Body of pancreas (tissue), 4 donors: ENCODE results near the gene PLCB1. TPM values are rescaled to one million over a fixed set of nuclear protein-coding genes. Genes with fewer than 3 reads are reported as not detected.
"Not testable (repeated sequence)": the region's sequence is repeated elsewhere in the genome, so short reads cannot be mapped to it uniquely, and the experiment has no call there.

Experiments used
- ATAC-seq: fragments of 150-250 bp; one replicate; pipeline ENCODE4 v1.9.1; 2016
- DNase-seq, 4 donors: peaks; one replicate each; pipeline ENCODE4 v3.0.0-alpha.2; 2019
- H3K27ac ChIP-seq, 4 donors: fragments of 200-600 bp; sonication (generic); 1 replicate in 3 of 4; 2 replicates in 1 of 4; pipeline versions ENCODE4 v1.5.1 to v1.6.1; 2016 to 2019; ENCODE audit warnings: mild to moderate bottlenecking in 1 of 4, mixed read lengths in 1 of 4, moderate library complexity in 1 of 4
- H3K27me3 ChIP-seq, 2 donors: fragments of 200-600 bp; sonication (generic); one replicate each; pipeline ENCODE4 v1.6.0; 2016; ENCODE audit warnings: mild to moderate bottlenecking in 1 of 2
- H3K36me3 ChIP-seq, 2 donors: fragments of 200-600 bp; sonication (generic); replicated peaks in 1 of 2; 2 replicates each; pipeline ENCODE4 v1.5.1; 2016; ENCODE audit warnings: low read depth in 2 of 2; ENCODE audit not compliant: insufficient read depth in 1 of 2
- H3K4me1 ChIP-seq: fragments of 200-600 bp; sonication (generic); one replicate; pipeline ENCODE4 v1.6.0; 2016
- H3K4me3 ChIP-seq, 2 donors: fragments of 200-600 bp; sonication (generic); 1 replicate in 1 of 2; 2 replicates in 1 of 2; pipeline ENCODE4 v1.5.1; 2016 to 2019
- H3K9me3 ChIP-seq, 3 donors: fragments of 200-600 bp; sonication (generic); 1 replicate in 2 of 3; 2 replicates in 1 of 3; pipeline ENCODE4 v1.5.1; 2016
- POLR2A ChIP-seq, 3 donors: fragments of 450-650 bp; IDR thresholded peaks; one replicate each; pipeline ENCODE4 v1.6.1; 2016; ENCODE audit warnings: antibody characterized with exemption in 3 of 3, mild to moderate bottlenecking in 2 of 3
- WGBS, 2 donors: methylation state at CpG; one replicate each; pipeline ENCODE4 v1.1.5; 2017; 5-methylcytosine and 5-hydroxymethylcytosine counted together
- intact Hi-C: fragments of 100-400 bp; cut with DNase I; formaldehyde crosslinking; loops from one replicate; pipeline ENCODE4 v1.15.1; 2023
- total RNA-seq, 2 donors: library from RNA; depleted of rRNA; stranded (reverse); fragments of >200 nt; gene quantifications; one replicate each; pipeline ENCODE4 v1.1.0, GENCODE V29; 2016
- TF ChIP-seq, protein P1 (sequence below), 7 experiments: fragments of 450-650 bp in 4 of 7; fragments of 200-600 bp in 3 of 7; sonication (generic) in 3 of 7; IDR thresholded peaks; one replicate each; pipeline ENCODE4 v1.5.1; 2016 to 2019; ENCODE audit warnings: antibody characterized with exemption in 7 of 7

The PLCB1 gene
- total RNA-seq, 2 donors from 2014 or later, result 32.9 to 46.1 TPM

DNA sequence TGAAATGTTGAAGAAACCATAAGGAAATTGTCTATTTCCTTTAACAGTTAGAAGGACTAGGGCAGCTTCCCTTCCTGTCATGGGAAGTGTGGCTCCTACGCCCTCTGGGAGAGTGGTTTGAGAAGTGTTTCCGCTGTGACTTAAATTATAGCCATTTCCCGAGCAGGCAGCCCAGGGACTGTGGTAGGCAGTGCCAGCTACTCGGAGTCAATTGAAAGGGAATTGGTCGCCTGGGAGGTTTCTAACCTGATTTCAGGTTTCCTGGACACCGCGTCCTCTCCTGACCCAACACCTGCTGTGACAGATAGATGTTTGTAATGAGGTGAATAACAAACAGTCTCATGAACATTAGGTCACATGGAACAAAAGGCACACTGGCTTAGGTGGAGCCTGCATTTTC lies 680.8 kb downstream of the PLCB1 start:
- H3K9me3 ChIP-seq, result no peaks in the 10 kb centered on the region
- peaks cover 23% of the 10 kb centered on the region for H3K4me1 ChIP-seq
- WGBS, 2 donors, result 74 to 83% methylated on average over 6 to 7 of the region's 7 CpGs
- no peak overlapping the region for H3K4me3 ChIP-seq
- peak overlapping the region in 2 of 4 donors; percentile 22 to 39 for H3K27ac ChIP-seq
- H3K27me3 ChIP-seq, result no peaks in the 10 kb centered on the region
- TF ChIP-seq, protein P1, sequence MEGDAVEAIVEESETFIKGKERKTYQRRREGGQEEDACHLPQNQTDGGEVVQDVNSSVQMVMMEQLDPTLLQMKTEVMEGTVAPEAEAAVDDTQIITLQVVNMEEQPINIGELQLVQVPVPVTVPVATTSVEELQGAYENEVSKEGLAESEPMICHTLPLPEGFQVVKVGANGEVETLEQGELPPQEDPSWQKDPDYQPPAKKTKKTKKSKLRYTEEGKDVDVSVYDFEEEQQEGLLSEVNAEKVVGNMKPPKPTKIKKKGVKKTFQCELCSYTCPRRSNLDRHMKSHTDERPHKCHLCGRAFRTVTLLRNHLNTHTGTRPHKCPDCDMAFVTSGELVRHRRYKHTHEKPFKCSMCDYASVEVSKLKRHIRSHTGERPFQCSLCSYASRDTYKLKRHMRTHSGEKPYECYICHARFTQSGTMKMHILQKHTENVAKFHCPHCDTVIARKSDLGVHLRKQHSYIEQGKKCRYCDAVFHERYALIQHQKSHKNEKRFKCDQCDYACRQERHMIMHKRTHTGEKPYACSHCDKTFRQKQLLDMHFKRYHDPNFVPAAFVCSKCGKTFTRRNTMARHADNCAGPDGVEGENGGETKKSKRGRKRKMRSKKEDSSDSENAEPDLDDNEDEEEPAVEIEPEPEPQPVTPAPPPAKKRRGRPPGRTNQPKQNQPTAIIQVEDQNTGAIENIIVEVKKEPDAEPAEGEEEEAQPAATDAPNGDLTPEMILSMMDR (IDR thresholded peaks at IDR 0.05), result no peak
- peak in 1 of 3 donors; percentile 10 for TF ChIP-seq POLR2A (IDR thresholded peaks at IDR 0.05)
- H3K36me3 ChIP-seq, result no peaks in the 10 kb centered on the region
- intact Hi-C loops, result no loop called here
- DNase-seq, result peak in 3 of 4 donors; percentile 28 to 50 (median 41)
- ATAC-seq, result peak; percentile 21

DNA sequence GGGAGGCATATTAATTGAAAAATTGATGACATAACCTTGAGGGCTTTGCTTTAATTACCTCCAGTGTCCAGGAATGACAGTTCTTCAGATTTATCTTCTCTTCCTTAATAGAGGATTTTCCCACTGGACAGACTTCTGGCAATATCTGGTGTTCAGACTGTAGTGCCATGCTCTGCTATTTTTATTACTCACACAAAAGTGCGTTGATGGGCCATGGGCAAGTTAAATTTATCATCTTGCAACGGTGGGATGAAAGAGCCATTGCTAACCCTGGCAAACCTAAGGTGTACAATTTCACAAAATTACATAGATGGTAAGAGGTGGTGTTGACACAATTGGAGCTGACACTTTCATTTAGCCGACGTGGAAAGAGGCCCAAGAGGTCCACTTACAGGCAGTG lies 683.1 kb downstream of the PLCB1 start:
- Histone ChIP-seq H3K4me3 (no peak overlapping the region), H3K27me3 (no peaks in the 10 kb centered on the region), H3K9me3 (no peaks in the 10 kb centered on the region), H3K36me3 (no peaks in the 10 kb centered on the region), H3K4me1 (peaks cover under 1% of the 10 kb centered on the region), H3K27ac (no peak overlapping the region)
- intact Hi-C loops, result no loop called here
- WGBS, 2 donors, result 81 to 83% methylated on average over 4 of the region's 4 CpGs
- no peak for DNase-seq
- ATAC-seq, result no peak
- no peak for TF ChIP-seq POLR2A (IDR thresholded peaks at IDR 0.05)
- TF ChIP-seq, protein P1 (IDR thresholded peaks at IDR 0.05), result no peak

DNA sequence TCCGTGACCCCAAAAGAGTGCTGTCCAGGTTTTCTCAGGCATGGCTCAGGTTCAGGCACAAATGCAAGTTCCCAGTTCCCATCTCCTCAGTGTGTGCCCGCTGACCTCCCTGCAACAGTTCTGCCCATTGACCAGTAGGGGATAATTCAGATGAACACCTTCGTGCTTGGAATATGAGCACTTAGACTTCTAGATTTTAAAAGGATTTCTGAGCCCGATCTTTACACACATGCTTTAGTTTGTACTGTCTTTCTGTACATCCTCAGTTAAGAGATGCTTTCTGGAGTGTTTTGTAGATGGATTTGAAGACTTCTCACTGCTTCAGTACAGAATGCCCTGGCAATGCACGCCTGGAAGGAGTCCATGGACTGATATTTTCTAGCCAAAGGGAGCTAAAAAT lies 697.2 kb downstream of the PLCB1 start:
- WGBS, 2 donors, result 91 to 93% methylated on average over 5 of the region's 5 CpGs
- no peaks in the 10 kb centered on the region for H3K27me3 ChIP-seq
- intact Hi-C loops, result no loop called here
- no peak overlapping the region for H3K4me3 ChIP-seq
- no peaks in the 10 kb centered on the region for H3K36me3 ChIP-seq
- no peak overlapping the region for H3K27ac ChIP-seq
- TF ChIP-seq POLR2A (IDR thresholded peaks at IDR 0.05), result no peak
- TF ChIP-seq, protein P1 (IDR thresholded peaks at IDR 0.05), result no peak
- H3K9me3 ChIP-seq, result no peaks in the 10 kb centered on the region
- ATAC-seq (no peak), DNase-seq (no peak)
- no peaks in the 10 kb centered on the region for H3K4me1 ChIP-seq

DNA sequence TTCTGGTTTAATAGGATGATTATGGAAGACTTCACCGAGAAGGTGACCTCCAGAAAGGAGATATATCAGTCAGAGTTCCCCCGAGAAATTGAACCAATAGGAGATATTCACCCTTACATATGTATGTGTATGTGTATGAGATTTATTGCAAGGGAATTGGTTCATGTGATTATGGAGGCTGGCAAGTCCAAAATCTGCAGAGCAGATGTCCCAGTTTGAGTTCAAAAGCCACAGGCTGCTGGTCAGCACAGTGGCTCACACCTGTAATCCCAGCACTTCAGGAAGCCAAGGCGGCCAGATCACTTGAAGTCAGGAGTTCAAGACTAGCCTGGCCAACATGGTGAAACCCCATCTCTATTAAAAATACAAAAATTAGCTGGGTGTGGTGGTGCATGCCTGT lies 702.2 kb downstream of the PLCB1 start:
- H3K4me3 ChIP-seq, H3K27ac ChIP-seq, H3K27me3 ChIP-seq, H3K4me1 ChIP-seq, intact Hi-C loops, H3K9me3 ChIP-seq, H3K36me3 ChIP-seq, ATAC-seq, DNase-seq: not testable (repeated sequence)
- 97 to 98% methylated on average over 3 of the region's 3 CpGs for WGBS, 2 donors

DNA sequence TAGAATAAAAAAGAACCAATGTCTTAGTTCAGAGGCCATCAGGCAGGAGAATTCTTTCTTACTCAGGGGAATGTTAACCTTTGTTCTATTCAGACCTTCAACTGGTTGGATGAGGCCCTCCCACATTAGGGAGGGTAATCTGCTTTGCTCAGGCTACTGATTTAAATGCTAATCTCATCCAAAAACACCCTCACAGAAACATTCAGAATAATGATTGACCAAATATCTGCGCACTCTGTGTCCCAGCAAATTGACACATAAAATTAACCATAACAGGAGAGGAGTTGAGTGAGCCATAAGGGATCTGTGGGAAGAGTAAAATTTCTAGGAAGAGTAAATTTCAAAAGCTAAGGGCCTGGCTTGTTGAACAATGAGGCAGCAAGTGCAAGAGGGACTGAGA lies 702.8 kb downstream of the PLCB1 start:
- DNase-seq, result no peak
- TF ChIP-seq POLR2A (IDR thresholded peaks at IDR 0.05), result no peak
- TF ChIP-seq, protein P1 (IDR thresholded peaks at IDR 0.05), result no peak
- Histone ChIP-seq H3K9me3 (no peaks in the 10 kb centered on the region), H3K4me3 (no peak overlapping the region), H3K36me3 (no peaks in the 10 kb centered on the region), H3K4me1 (no peaks in the 10 kb centered on the region), H3K27me3 (no peaks in the 10 kb centered on the region), H3K27ac (no peak overlapping the region)
- no peak for ATAC-seq
- intact Hi-C loops, result no loop called here
- 57 to 100% methylated on average over 1 of the region's 1 CpG for WGBS, 2 donors
